ENCODE measurements around the gene KRT76.

GRCh38 chr12:52791271-52792184 lies 14.4 kb upstream of the KRT76 start:
- TF ChIP-seq CTCF (IDR thresholded peaks at IDR 0.05 in 2 of 3, conservative IDR thresholded peaks at IDR 0.05 in 1 of 3; ENCODE audit: borderline replicate concordance in 1 of 3, insufficient read depth in 1 of 3, low read depth in 2 of 3, low read length in 2 of 3) (no peak), REST (IDR thresholded peaks at IDR 0.05; ENCODE audit: low read depth) (no peak), ATF3 (IDR thresholded peaks at IDR 0.05) (no peak), CEBPB (IDR thresholded peaks at IDR 0.05; ENCODE audit: low read depth) (no peak), POLR2AphosphoS5 (IDR thresholded peaks at IDR 0.05; ENCODE audit: low read depth, low read length) (no peak), ELF1 (IDR thresholded peaks at IDR 0.05; ENCODE audit: borderline replicate concordance, low read depth) (no peak), POLR2A (IDR thresholded peaks at IDR 0.05; ENCODE audit: borderline replicate concordance, extremely low read depth, insufficient read depth, insufficient read length) (no peak), ZBTB33 (IDR thresholded peaks at IDR 0.05; ENCODE audit: extremely low read depth, insufficient replicate concordance, low read length) (no peak)
